GM18499 (cell line): Measurements from ENCODE around the gene FBXO44.

Experiments used
- ATAC-seq: cut with Tn5 transposase; IDR thresholded peaks from one replicate; pipeline ENCODE4 v1.9.1; 2021; ENCODE audit warnings: moderate number of reproducible peaks; ENCODE audit not compliant: insufficient read depth, unreplicated experiment

FBXO44 gene

DNA sequence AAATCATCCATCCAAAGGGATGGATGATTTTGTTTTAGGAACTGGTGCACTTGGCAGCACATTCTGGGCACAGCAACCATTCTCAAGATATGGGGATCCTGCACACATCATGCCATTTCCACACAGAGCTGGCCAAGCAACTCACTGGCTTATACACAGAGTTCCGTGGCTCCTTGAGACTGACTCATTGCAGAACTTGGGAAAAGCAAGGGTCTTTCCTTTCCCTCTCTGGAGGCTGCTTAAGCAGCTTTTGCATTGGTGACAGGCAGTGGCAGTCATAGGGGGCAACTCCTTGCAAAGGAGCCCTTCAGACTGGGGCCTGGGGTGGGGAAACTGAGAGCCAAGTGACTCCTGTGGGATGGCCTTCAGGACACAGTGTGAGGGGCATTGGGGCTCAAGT lies 28.1 kb downstream of the FBXO44 start:
- ATAC-seq = no peak

DNA sequence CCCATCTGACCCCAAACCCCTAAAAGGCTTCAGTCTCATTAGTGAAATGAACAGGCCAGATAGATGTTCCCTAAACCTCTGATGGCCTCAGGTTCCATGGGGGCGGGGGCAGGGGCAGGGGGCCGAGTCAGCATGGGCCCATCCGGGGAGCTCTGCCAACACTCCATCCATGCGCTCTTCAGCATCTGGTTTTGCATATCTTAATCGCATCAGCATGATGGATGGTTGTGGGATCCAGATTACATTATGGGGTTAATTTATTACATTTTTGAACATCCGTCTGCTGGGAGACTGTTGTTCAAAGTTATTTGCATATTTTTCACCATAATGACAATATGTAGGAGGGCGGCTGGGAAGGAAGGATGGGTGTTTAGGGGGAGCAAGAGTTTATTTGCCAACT lies 29.4 kb downstream of the FBXO44 start:
- no peak for ATAC-seq

DNA sequence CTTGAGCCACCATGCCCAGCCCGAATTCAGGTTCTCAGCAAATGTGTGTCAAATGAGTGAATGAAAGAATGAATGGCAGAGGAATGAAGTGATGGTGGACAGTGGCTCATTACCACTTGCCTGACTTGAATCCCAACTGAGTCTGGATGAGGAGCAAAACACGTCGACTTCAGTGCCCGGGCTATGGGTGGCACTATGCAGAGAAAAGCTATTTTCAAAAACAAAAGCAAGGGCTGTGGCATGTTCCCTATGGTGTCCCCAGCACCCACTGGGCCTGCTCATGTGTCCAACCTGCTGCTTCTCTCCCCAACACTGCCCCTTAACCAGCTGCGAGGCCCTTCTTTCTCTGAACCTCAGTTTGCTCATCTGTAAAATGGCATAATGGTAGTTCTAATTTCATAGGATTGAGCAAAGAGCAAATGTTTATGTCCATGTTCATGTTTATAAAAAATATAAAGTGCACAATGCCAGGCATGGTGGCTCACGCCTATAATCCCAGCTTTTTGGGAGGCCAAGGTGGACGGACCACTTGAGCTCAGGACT lies 30.6 kb downstream of the FBXO44 start:
- no peak for ATAC-seq

DNA sequence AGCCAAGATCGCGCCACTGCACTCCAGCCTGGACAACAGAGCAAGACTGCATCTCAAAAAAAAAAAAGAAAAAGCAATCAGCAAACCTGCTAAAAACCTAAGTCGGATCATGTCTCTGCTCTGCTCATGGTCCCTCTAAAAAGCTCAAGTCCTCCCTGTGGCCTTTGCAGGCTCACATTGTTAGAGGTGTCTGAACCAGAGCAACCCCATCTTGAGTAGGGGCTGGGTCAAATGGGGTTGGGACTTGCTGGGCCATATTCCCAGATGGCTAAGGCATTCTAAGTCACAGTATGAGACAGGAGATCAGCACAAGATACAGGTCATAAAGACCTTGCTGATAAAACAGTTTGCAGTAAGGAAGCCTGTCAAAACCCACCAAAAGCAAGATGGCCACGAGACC lies 33.8 kb downstream of the FBXO44 start:
- no peak for ATAC-seq

DNA sequence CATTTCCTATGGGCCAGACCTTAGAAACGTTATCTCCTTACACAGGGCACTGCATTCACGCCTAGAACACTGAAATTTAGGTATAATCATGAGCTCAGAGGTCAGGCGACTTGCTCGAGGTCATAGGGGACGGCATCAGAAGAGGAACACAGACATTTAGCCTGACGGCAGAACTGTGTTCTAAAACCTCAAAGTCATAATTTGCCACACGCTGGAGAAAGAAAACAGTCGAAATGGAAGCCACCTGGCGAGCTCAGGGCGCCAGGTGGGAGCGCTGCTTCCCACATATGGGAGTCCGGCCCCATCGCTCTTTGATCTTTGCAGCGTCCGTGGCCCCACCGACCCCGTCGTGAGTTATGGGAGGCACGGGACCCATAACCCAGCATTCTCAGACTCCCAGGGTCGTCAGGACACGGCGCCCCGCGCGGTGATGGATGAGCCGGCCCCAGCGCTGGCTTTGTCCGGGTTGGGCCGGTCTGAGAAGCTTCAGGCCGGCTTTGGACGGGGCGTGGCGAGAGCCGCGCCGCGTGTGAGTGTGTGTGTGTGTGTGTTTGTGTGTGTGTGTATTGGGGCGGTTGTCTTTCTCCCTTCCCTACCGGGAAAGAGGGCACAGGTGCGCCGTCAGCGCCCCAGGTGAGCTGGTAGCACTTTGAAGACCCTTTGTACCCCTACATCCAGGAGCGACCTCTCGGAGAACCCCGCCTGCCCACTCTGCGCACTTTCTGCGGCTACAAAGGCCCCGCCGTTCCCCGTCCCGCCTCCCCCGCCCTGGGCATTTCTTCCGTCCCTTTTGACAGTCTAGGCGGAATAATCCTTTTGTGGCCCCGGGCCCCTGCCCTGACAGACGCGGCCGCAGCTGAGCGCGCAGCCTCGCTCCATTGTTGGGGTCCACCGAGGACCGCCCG lies 36.0 kb downstream of the FBXO44 start:
- no peak for ATAC-seq

DNA sequence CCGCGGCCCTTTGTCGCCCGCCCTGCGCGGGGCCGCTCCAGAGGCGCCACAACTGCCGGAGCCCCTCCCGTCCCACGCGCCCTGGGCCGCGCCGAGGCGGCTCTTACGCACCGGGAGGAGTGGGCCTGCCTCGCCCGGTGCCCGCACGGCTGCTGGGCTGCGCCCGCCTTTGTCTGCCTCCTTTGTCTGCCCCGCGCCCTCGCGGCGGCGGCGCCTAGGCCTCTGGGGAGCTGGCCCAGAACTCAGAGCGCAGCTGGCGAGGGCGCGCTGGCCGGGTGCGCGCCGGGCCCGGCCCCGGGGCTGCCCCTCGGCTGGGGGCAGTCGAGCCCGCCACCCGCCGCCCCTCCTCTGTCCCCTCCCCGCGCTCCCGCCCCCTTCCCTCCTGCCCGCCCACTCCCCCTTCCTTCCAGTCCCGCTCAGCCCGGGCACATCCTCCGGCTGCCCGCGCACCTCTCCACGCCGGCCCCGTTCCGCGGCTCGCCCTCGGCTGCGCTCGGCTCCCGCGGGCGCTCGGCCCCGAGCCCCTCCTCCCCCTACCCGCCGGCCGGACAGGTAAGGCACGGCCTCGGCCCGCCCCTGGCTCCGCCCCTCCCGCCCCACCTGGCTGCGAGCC lies 36.7 kb downstream of the FBXO44 start, which contains the start of gene DRAXIN:
DRAXIN (plus strand) TSS at position 409 of the 613 bp plus-strand sequence. CDS start 14,549 bp downstream, outside the sequence.
- ATAC-seq = no peak

DNA sequence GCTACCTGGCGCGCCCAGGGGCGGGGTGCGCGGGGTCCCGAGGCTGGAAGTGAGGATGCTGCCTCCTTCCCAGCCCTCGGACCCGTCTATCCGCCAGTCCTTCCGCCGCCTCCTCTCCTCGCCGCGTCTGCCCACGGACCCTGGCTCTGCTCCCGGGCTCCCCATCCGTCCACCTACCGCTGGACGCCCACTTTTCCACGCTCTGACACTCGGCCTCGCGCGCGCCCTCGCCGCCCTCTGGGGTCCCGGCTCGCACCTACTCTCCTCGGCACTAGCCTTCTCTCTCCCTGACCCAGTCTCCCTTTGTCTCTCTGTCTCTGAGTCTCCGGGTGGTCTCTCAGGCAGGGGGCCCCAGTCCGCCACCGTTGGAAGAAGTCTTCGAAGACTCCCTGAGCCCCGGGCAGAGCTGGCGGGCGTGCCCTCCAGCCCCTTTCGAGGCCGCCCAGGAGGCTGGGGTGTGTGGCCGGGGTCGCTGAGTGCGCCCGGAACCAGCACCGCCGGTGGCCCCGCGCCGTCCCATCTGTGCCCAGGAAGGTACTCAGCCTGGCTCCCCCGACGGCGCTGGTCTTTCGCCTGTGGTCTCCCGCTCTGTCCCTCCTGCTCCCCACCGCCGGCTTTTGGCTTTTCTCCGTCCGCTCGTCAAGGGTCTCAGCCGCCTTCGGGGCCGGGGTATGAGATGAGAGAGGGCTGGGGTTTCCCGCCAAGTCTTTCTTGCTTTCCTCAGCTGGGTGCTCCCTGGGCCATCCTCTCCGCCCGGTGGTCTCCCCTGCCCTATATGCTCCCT lies 37.4 kb downstream of the FBXO44 start:
- no peak for ATAC-seq

DNA sequence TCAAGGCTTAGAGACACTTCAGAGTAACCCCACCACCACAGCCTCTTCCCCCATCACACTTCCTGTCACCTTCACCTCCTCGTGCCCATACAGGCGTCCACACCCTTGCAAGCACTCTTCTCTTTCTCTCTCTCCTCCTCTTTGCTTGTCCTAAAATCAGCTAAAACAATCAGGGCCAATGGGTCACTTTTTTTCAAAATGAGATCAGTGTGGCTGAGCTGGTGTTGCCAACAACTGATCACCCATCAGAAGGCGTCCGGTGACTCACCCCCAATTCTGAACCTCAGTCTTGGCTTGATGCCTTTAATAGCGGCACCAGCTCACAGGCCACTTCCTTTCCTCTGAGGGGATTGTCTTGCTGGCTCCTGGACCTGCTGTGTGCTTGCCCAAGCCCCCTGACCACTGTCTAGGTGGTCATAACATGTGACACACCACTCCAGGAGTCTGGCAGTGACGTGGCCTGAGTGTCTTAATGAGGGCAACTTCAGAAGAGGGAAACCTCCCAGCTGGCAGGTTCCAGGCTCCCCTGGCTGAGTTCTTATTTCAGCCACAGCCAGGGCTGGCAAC lies 38.4 kb downstream of the FBXO44 start:
- no peak for ATAC-seq

DNA sequence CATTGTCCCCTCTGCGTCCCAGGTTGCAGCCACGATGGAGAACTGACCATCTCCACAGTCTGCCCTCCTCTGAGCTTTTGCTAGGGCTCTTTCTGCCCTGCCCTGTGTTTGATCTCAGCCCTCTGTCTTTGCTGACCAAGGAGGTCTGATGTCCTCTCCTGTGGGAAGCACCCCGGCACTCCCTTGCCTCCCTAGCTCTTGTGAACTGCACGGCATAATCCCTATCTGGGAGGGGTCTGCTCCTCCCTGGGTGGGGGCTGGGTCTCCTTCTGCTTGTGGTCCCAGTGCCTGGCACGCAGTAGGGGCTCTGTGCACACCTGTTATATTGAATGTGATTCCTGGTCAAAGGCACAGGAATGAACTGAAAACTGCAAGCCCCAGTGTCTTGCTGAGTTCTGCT lies 39.2 kb downstream of the FBXO44 start:
- no peak for ATAC-seq

DNA sequence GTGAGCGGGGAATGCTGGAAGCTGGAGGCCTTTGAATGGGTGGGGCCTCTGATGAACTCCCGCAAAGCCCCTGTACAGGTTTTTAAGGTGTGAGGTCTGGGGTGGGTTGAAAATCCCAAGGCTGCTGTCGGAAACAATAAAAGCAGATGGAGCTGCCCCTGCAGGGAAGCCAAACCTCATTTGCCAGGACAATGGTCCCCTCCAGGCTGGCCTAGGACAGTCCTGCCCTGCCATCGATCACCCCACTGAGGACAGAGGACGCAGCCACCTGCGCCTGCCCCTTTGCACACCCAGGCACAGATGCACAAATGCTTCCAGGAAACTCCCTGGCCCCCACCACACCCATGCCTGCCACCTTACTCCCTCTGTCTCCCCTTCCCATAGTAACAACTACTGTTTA lies 41.2 kb downstream of the FBXO44 start:
- no peak for ATAC-seq

DNA sequence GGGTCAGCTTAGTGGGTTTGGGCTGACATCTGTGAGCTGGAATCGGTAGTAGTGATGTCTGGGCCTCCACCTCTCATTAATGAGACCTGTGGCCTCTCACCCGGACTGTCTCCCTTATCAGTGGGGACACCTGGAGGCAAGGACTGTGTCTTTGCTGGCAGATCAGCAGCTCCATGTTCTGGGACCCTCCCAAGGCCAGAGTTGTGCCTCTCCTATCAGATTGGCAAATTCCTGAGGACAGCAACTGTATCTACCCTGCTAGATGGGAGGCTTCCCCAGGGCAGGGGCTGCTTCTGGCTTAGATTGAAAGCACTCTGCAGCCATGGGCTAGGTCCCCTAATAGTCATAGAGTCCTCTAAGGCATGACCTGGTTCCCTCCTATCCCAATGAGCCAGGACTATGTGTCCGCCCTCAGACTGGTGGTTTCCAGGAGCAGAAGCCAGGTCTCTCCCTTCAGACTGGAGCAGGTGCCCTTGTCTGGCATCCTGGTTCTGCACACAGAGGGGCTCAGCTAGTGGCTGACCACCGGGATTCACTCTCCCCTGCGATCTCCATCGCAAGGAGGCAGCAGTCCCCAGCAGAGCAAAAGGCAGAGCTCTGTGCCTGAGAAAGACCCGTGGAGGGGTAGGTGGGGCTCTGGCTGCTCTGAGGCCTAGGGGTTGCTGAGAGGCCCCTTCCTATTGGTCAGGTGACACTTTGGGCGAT lies 42.7 kb downstream of the FBXO44 start:
- ATAC-seq = no peak

DNA sequence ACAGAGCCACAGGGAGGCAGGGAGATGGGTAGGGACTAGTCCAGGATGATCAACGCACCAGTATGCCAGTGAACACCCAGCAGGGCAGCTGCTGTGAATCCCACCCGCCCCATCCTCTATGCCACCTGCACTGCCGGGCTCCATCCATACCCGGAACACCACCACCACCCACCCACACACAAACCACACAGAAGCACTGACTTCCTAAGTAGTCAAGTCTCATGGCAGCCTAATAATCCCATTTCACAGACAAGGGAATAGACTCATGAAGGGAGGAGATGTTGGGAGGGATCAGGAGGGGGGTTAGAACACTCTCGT lies 43.2 kb downstream of the FBXO44 start:
- no peak for ATAC-seq

DNA sequence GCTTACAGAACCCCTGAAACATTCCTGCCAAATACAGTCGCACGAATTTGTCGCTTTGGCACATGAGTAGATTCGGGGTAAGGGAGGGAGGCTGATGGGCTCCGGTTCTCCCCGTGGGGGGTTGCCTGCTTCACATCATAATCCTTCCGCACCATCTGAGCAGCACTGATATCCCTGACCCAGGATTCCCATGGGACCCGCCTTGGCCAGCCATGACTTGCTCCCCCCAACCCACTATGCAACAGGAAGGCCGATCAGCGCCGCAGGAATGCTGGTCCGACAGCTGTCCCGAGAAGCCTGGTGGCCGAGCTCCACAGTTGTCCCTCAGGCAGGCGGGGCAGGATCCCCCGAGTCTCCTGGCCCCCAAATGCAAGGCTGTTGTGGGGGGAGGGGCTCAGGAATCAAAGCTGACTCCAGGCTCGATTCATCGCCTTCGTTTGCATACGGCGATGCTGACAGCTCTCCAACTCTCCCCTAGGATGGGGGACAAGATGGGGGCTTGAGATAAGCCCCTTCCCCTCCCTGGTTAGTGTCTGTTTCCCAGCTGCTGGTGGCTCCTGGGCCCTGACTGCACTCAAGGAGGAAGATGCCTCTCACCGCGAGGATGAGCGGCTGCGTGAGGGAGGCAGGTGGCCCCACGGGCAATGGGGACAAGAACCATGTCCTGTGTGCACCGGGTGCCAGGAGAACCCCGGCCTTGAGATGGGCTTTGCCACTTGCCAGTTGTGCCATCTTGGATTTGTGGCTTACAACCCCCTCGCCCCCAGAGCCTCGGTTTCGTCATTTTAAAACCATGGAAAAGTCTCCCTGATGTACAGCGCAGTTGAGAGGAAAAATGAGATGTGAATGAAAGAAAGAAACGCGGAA lies 46.2 kb downstream of the FBXO44 start:
- ATAC-seq = no peak

DNA sequence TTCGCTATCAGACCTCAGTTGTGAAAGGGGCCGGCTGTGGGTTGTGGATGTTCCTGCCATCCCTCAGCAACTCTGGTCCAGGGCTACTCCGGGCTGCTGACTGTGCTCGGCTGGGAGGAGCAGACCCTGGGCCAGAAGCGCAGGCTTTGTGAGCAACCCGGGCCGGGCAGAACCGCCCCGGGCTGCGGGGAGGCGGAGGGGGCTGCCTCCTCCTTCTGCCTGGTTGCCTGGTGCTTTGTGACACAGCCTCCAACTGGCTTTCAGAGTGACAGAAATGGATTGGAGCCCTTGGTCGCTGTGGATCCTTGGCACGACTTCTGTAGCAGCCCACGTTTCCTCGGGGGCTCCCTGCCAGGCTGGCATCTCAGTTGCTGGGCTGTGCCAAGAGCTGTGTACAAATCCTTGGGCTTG lies 46.9 kb downstream of the FBXO44 start:
- no peak for ATAC-seq

DNA sequence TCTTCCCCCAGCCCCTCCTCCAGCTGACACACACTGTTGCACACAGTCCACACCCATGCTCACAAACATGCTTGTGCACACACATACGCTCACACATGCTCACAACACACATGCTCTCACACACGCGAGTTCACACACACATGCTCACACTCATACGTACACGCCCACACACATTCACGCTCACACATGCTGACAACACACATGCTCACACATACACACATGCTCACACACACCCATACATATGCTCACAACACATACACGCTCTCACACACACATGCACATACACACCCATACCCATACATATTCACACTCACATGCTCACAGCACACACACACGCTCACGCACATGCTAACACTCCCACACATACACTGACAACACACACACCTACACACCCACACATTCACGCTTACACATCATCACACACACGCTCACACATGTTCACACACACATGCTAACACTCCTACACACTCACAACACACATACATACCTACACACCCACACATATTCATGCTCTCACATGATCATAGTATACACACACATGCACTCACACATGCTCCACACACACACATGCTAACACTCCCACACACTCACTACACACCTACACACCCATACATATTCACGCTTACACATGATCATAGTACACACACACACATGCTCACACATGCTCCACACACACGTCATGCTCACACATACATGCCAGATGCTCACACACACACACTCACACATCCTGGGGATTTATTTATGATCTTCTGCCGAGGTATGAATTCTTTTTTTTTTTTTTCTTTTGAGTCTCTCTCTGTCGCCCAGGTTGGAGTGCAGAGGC lies 47.5 kb downstream of the FBXO44 start:
- ATAC-seq = no peak

DNA sequence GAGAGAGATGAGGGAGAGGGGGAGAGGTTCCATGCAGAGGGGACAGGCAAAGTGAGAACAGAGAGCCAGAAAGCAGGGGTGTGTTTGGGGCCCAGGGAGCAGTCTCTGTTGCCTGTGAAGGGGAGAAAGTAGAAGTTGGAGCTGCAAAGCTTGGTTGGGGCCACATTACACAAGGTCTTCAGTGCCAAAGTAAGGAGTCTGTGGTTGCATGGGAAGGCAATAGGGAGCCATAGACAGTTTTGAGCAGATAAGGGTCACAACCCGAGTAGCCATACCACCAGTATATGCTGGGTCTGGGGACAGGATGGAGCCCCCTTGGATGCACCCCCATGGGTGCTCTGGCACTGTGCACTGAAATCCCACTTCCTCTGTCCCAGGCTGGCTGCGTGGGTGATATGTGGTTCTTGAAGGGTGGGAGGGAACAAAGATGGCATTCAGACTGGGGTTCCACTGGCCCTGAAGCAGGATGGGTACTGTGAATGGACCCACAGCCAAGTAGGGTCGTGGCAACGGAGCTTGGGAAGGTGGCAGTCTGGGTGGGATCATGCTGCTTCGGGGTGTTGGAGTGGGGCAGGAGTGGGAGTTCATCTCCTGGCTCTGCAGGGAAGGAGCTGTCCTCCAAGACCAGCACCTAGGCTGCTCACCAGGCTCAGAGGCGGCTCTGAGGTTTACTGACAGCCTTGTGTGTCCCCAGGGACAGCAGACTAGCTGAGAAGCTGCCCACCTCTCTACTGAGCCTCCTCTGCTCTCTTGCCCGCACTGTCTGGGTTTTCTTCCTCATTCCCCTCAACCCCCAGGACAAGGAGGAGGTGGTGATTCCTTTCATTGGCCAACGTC lies 48.9 kb downstream of the FBXO44 start:
- no peak for ATAC-seq

DNA sequence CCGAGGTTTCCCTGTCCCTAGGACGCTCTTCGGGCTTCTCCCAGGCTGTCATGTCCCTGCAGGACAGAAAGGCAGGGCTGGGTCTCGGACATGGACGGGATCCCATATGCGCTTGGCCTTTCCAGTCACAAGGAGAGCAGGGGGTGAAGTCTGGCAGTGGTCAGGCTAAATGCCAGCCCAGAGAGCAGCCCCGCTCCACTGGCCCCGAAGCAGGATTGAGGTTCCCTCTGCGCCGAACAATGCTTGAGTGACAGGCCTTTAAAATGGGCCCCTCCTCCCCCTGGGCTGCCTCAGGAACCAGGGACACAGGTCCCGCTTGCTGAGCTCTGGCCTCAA lies 49.5 kb downstream of the FBXO44 start:
- ATAC-seq = no peak
